ENCODE measurements around the gene GABRG3. TPM values are rescaled to one million over a fixed set of nuclear protein-coding genes. Genes with fewer than 3 reads are reported as not detected.
"Not testable (repeated sequence)": the region's sequence is repeated elsewhere in the genome, so short reads cannot be mapped to it uniquely, and the experiment has no call there.

GABRG3 gene
- total and polyA plus RNA-seq, 2 experiments from 2014 or later, result 0.15 to 0.43 TPM

GRCh38 chr15:27360316-27360715 is 389.3 kb downstream of the GABRG3 start:
- H3K27me3 ChIP-seq, result no peaks in the 10 kb centered on the region
- WGBS (ENCODE audit: low lambda C conversion rate, missing lambda C conversion rate), result 90% methylated on average over 7 of the region's 7 CpGs
- TF ChIP-seq CTCF (IDR thresholded peaks at IDR 0.05; ENCODE audit: poor library complexity), result no peak
- TF ChIP-seq EZH2phosphoT487 (IDR thresholded peaks at IDR 0.05; ENCODE audit: low read depth, severe bottlenecking, unreplicated experiment), result no peak
- TF ChIP-seq EZH2 (IDR thresholded peaks at IDR 0.05; ENCODE audit: borderline replicate concordance), result no peak
- H3K4me3 ChIP-seq, result no peak overlapping the region
- DNase-seq (ENCODE audit: low spot score), result no peak
- H4K20me1 ChIP-seq (ENCODE audit: insufficient read depth, poor library complexity, severe bottlenecking), result no peaks in the 10 kb centered on the region
- H3K9me3 ChIP-seq (ENCODE audit: low read depth), result no peaks in the 10 kb centered on the region
- H2AFZ ChIP-seq, result no peak overlapping the region
- H3K27ac ChIP-seq, result no peak overlapping the region
- H3K36me3 ChIP-seq (replicated peaks; ENCODE audit: insufficient read depth, low read depth), result no peaks in the 10 kb centered on the region
- no peaks in the 10 kb centered on the region for H3K9me2 ChIP-seq (replicated peaks; ENCODE audit: insufficient read depth)
- H3K79me2 ChIP-seq, result no peaks in the 10 kb centered on the region
- H3K4me1 ChIP-seq (ENCODE audit: insufficient read depth), result no peaks in the 10 kb centered on the region
- H3K4me2 ChIP-seq, result no peak overlapping the region

GRCh38 chr15:27361438-27361837 is 390.5 kb downstream of the GABRG3 start:
- TF ChIP-seq EZH2phosphoT487 (IDR thresholded peaks at IDR 0.05; ENCODE audit: low read depth, severe bottlenecking, unreplicated experiment) (no peak), EZH2 (IDR thresholded peaks at IDR 0.05; ENCODE audit: borderline replicate concordance) (no peak), CTCF (IDR thresholded peaks at IDR 0.05; ENCODE audit: poor library complexity) (no peak)
- H3K36me3 ChIP-seq (replicated peaks; ENCODE audit: insufficient read depth, low read depth), result no peaks in the 10 kb centered on the region

GRCh38 chr15:27365456-27365855 is 394.5 kb downstream of the GABRG3 start:
- 93% methylated on average over 2 of the region's 2 CpGs for WGBS (ENCODE audit: low lambda C conversion rate, missing lambda C conversion rate)
- no peaks in the 10 kb centered on the region for H3K79me2 ChIP-seq
- H3K36me3 ChIP-seq (replicated peaks; ENCODE audit: insufficient read depth, low read depth), result no peaks in the 10 kb centered on the region
- H3K27me3 ChIP-seq, result no peaks in the 10 kb centered on the region
- H3K9me3 ChIP-seq (ENCODE audit: low read depth), result no peaks in the 10 kb centered on the region
- no peak overlapping the region for H2AFZ ChIP-seq
- no peaks in the 10 kb centered on the region for H3K4me1 ChIP-seq (ENCODE audit: insufficient read depth)
- H3K4me2 ChIP-seq, result no peak overlapping the region
- H4K20me1 ChIP-seq (ENCODE audit: insufficient read depth, poor library complexity, severe bottlenecking), result no peaks in the 10 kb centered on the region
- no peak for DNase-seq (ENCODE audit: low spot score)
- TF ChIP-seq CTCF (IDR thresholded peaks at IDR 0.05; ENCODE audit: poor library complexity) (no peak), EZH2phosphoT487 (IDR thresholded peaks at IDR 0.05; ENCODE audit: low read depth, severe bottlenecking, unreplicated experiment) (no peak)
- no peak overlapping the region for H3K27ac ChIP-seq
- no peaks in the 10 kb centered on the region for H3K9me2 ChIP-seq (replicated peaks; ENCODE audit: insufficient read depth)
- no peak overlapping the region for H3K4me3 ChIP-seq

More at GRCh38 chr15:27361438-27361837, 390.5 kb downstream of the GABRG3 start:
- H3K79me2 ChIP-seq, result no peaks in the 10 kb centered on the region
- no peak overlapping the region for H3K4me3 ChIP-seq
- WGBS (ENCODE audit: low lambda C conversion rate, missing lambda C conversion rate), result 75% methylated on average over 5 of the region's 5 CpGs
- no peaks in the 10 kb centered on the region for H3K4me1 ChIP-seq (ENCODE audit: insufficient read depth)
- H2AFZ ChIP-seq, result no peak overlapping the region
- H3K9me3 ChIP-seq (ENCODE audit: low read depth), result no peaks in the 10 kb centered on the region
- H4K20me1 ChIP-seq (ENCODE audit: insufficient read depth, poor library complexity, severe bottlenecking), result no peaks in the 10 kb centered on the region
- no peak for DNase-seq (ENCODE audit: low spot score)
- H3K9me2 ChIP-seq (replicated peaks; ENCODE audit: insufficient read depth), result no peaks in the 10 kb centered on the region
- H3K4me2 ChIP-seq, result no peak overlapping the region
- no peak overlapping the region for H3K27ac ChIP-seq
- no peaks in the 10 kb centered on the region for H3K27me3 ChIP-seq

GRCh38 chr15:27377391-27377790 is 406.4 kb downstream of the GABRG3 start:
- not testable (repeated sequence) for H2AFZ ChIP-seq; H3K79me2 ChIP-seq; DNase-seq (ENCODE audit: low spot score); H3K4me3 ChIP-seq; H4K20me1 ChIP-seq (ENCODE audit: insufficient read depth, poor library complexity, severe bottlenecking); H3K9me3 ChIP-seq (ENCODE audit: low read depth); H3K27me3 ChIP-seq; H3K36me3 ChIP-seq (replicated peaks; ENCODE audit: insufficient read depth, low read depth); H3K27ac ChIP-seq; H3K9me2 ChIP-seq (replicated peaks; ENCODE audit: insufficient read depth); H3K4me1 ChIP-seq (ENCODE audit: insufficient read depth); H3K4me2 ChIP-seq
- 74% methylated on average over 2 of the region's 2 CpGs for WGBS (ENCODE audit: low lambda C conversion rate, missing lambda C conversion rate)
